Naive thymus-derived CD8-positive, alpha-beta T cell (primary cell): Measurements from ENCODE around the gene CRYL1. TPM values are rescaled to one million over a fixed set of nuclear protein-coding genes. Genes with fewer than 3 reads are reported as not detected.
A peak's percentile ranks its signal among the peaks of the same experiment; 100 is the strongest.
"Not testable (repeated sequence)": the region's sequence is repeated elsewhere in the genome, so short reads cannot be mapped to it uniquely, and the experiment has no call there.

Experiments
- ATAC-seq, 2 donors: fragments of 150-1000 bp; cut with Tn5 transposase in 1 of 2; sonication (Bioruptor Pico), chemical (Tn5 transposase) in 1 of 2; 1 replicate in 1 of 2; 2 replicates in 1 of 2; pipeline ENCODE4 v1.10.0; 2021; ENCODE audit warnings: mild to moderate bottlenecking in 2 of 2, moderate library complexity in 2 of 2
- POLR2A ChIA-PET: fragments of 350-600 bp; sonication (Branson Sonifier 250); formaldehyde crosslinking; loops from one replicate; lab custom pipeline; 2021; ENCODE audit warnings: antibody characterized with exemption; lab: Charles Lee
- DNase-seq, 10 donors: peaks; one replicate each; pipeline versions ENCODE4 v3.0.0 to v3.0.0-alpha.2; 2020 to 2022
- H3K27ac Mint-ChIP-seq, 10 donors: one replicate each; pipeline ENCODE4 v1.8.0; 2020 to 2022; ENCODE audit warnings: mild to moderate bottlenecking in 10 of 10, mixed read lengths in 10 of 10, moderate library complexity in 4 of 10, inconsistent platforms in 1 of 10
- H3K27me3 Mint-ChIP-seq, 5 donors: one replicate each; pipeline ENCODE4 v1.8.0; 2021 to 2022; ENCODE audit warnings: mixed read lengths in 5 of 5
- H3K36me3 Mint-ChIP-seq, 3 donors: one replicate each; pipeline ENCODE4 v1.8.0; 2020 to 2022; ENCODE audit warnings: mixed read lengths in 3 of 3, mild to moderate bottlenecking in 2 of 3, inconsistent platforms in 1 of 3
- H3K4me1 Mint-ChIP-seq, 4 donors: one replicate each; pipeline ENCODE4 v1.8.0; 2021 to 2022; ENCODE audit warnings: mixed read lengths in 4 of 4
- H3K4me3 Mint-ChIP-seq, 10 donors: one replicate each; pipeline ENCODE4 v1.8.0; 2020 to 2022; ENCODE audit warnings: mild to moderate bottlenecking in 10 of 10, mixed read lengths in 10 of 10, moderate library complexity in 6 of 10, inconsistent platforms in 1 of 10
- H3K9me3 Mint-ChIP-seq, 9 donors: one replicate each; pipeline ENCODE4 v1.8.0; 2020 to 2022; ENCODE audit warnings: mixed read lengths in 9 of 9, mild to moderate bottlenecking in 3 of 9, inconsistent platforms in 1 of 9, moderate library complexity in 1 of 9
- polyA plus RNA-seq, 3 donors: library from polyadenylated mRNA; unstranded; fragments of 300-500 nt; fragmentation: Illumina TruSeq; gene quantifications; one replicate each; pipeline ENCODE4 v1.2.3, GENCODE V29; 2021
- total RNA-seq, 8 experiments: library from RNA in 2 of 8; stranded (reverse) in 2 of 8; gene quantifications; one replicate each; pipeline ENCODE4 v1.2.3 and lab custom pipeline; 2021 to 2026

CRYL1 gene
- total and polyA plus RNA-seq, 5 experiments from 2014 or later = 13.5 to 38.3 (median 27.8) TPM

GRCh38 chr13:20441056-20441455, 84.6 kb downstream of the CRYL1 start:
- Mint-ChIP-seq H3K27me3 (no peaks in the 10 kb centered on the region), H3K27ac (peak overlapping the region in 2 of 10 donors; percentile 41 to 50), H3K4me1 (peaks cover 0 to 17% (median 10%) of the 10 kb centered on the region in 4 donors), H3K36me3 (peaks cover 0 to 23% (median 3%) of the 10 kb centered on the region in 3 donors), H3K9me3 (peaks cover 0 to 6% (median 2%) of the 10 kb centered on the region in 9 donors), H3K4me3 (no peak overlapping the region)
- DNase-seq (no peak), ATAC-seq (no peak)
- POLR2A ChIA-PET = no interaction called here

GRCh38 chr13:20439261-20439660, 86.4 kb downstream of the CRYL1 start:
- Mint-ChIP-seq H3K4me1 (peaks cover 0 to 19% (median 12%) of the 10 kb centered on the region in 4 donors), H3K4me3 (no peak overlapping the region), H3K9me3 (no peaks in the 10 kb centered on the region), H3K27me3 (no peaks in the 10 kb centered on the region), H3K36me3 (peaks cover 0 to 12% (median 3%) of the 10 kb centered on the region in 3 donors), H3K27ac (no peak overlapping the region)
- POLR2A ChIA-PET = no interaction called here
- ATAC-seq (no peak), DNase-seq (no peak)

- Mint-ChIP-seq H3K4me3 (no peak overlapping the region), H3K9me3 (no peaks in the 10 kb centered on the region), H3K4me1 (peaks cover 0 to 19% (median 12%) of the 10 kb centered on the region in 4 donors), H3K27ac (peak overlapping the region in 1 of 10 donors; percentile 86), H3K36me3 (peaks cover 0 to 12% (median 3%) of the 10 kb centered on the region in 3 donors), H3K27me3 (no peaks in the 10 kb centered on the region)
- ATAC-seq (no peak), DNase-seq (no peak)
- POLR2A ChIA-PET = no interaction called here
These were observed 86.9 kb downstream of the CRYL1 start for GRCh38 chr13:20438801-20439200.

GRCh38 chr13:20436505-20436904, 89.2 kb downstream of the CRYL1 start:
- no peak overlapping the region for H3K4me3 Mint-ChIP-seq
- H3K27ac Mint-ChIP-seq = peak overlapping the region in 2 of 10 donors; percentile 3 to 48
- POLR2A ChIA-PET = no interaction called here
- no peaks in the 10 kb centered on the region for H3K27me3 Mint-ChIP-seq
- peaks cover 0 to 14% (median 5%) of the 10 kb centered on the region in 3 donors for H3K36me3 Mint-ChIP-seq
- peaks cover 0 to 13% (median 4%) of the 10 kb centered on the region in 4 donors for H3K4me1 Mint-ChIP-seq
- DNase-seq (no peak), ATAC-seq (no peak)
- H3K9me3 Mint-ChIP-seq = no peaks in the 10 kb centered on the region

- POLR2A ChIA-PET = no interaction called here
- no peaks in the 10 kb centered on the region for H3K27me3 Mint-ChIP-seq
These were observed 89.9 kb downstream of the CRYL1 start for GRCh38 chr13:20435616-20436368.

GRCh38 chr13:20434210-20434609, 91.4 kb downstream of the CRYL1 start:
- POLR2A ChIA-PET = interaction anchor here (0.6 kb wide), 1 partner anchor 32 kb away, joined by 3 read pairs; no protein-coding TSS in a partner anchor
- H3K9me3 Mint-ChIP-seq, ATAC-seq, DNase-seq, H3K4me3 Mint-ChIP-seq, H3K4me1 Mint-ChIP-seq, H3K27me3 Mint-ChIP-seq: not testable (repeated sequence)
- peaks cover 0 to 34% (median 5%) of the 10 kb centered on the region in 3 donors for H3K36me3 Mint-ChIP-seq
- peak overlapping the region in 4 of 10 donors; percentile 21 to 52 (median 38) for H3K27ac Mint-ChIP-seq

More at GRCh38 chr13:20435616-20436368, 89.9 kb downstream of the CRYL1 start:
- Mint-ChIP-seq H3K27ac (peak overlapping the region in 1 of 10 donors; percentile 48), H3K9me3 (no peaks in the 10 kb centered on the region), H3K36me3 (peaks cover 0 to 20% (median 5%) of the 10 kb centered on the region in 3 donors), H3K4me3 (no peak overlapping the region), H3K4me1 (peaks cover 0 to 13% (median 4%) of the 10 kb centered on the region in 4 donors)
- ATAC-seq = no peak
- DNase-seq = no peak

- no peaks in the 10 kb centered on the region for H3K9me3 Mint-ChIP-seq
- H3K36me3 Mint-ChIP-seq = peaks cover 0 to 31% (median 6%) of the 10 kb centered on the region in 3 donors
- no peak for ATAC-seq
- DNase-seq = no peak
- H3K4me3 Mint-ChIP-seq = no peak overlapping the region
- H3K27me3 Mint-ChIP-seq = no peaks in the 10 kb centered on the region
- POLR2A ChIA-PET = interaction anchor here (0.6 kb wide), 1 partner anchor 438 kb away, joined by 4 read pairs; no protein-coding TSS in a partner anchor
- peak overlapping the region in 1 of 10 donors; percentile 44 for H3K27ac Mint-ChIP-seq
- H3K4me1 Mint-ChIP-seq = peaks cover 0 to 7% (median under 1%) of the 10 kb centered on the region in 4 donors
These were observed 93.8 kb downstream of the CRYL1 start for GRCh38 chr13:20431687-20432384.

- no peak for ATAC-seq
- Mint-ChIP-seq H3K9me3 (no peaks in the 10 kb centered on the region), H3K27me3 (no peaks in the 10 kb centered on the region), H3K27ac (no peak overlapping the region), H3K4me3 (no peak overlapping the region), H3K4me1 (peaks cover 0 to 7% (median 3%) of the 10 kb centered on the region in 4 donors), H3K36me3 (peaks cover 0 to 34% (median 12%) of the 10 kb centered on the region in 3 donors)
- DNase-seq = no peak
- POLR2A ChIA-PET = no interaction called here
These were observed 94.6 kb downstream of the CRYL1 start for GRCh38 chr13:20431080-20431479.

- DNase-seq (no peak), ATAC-seq (no peak)
- Mint-ChIP-seq H3K27me3 (no peaks in the 10 kb centered on the region), H3K36me3 (peaks cover 0 to 39% (median 12%) of the 10 kb centered on the region in 3 donors), H3K27ac (peak overlapping the region in 1 of 10 donors; percentile 86), H3K9me3 (no peaks in the 10 kb centered on the region), H3K4me3 (no peak overlapping the region), H3K4me1 (peaks cover 0 to 11% (median 4%) of the 10 kb centered on the region in 4 donors)
- POLR2A ChIA-PET = no interaction called here
These were observed 95.4 kb downstream of the CRYL1 start for GRCh38 chr13:20430296-20430695.

- H3K36me3 Mint-ChIP-seq = peaks cover 0 to 45% (median 15%) of the 10 kb centered on the region in 3 donors
- H3K4me1 Mint-ChIP-seq = peaks cover 0 to 16% (median 3%) of the 10 kb centered on the region in 4 donors
- peak overlapping the region in 1 of 10 donors; percentile 16 for H3K27ac Mint-ChIP-seq
- H3K27me3 Mint-ChIP-seq = no peaks in the 10 kb centered on the region
- DNase-seq = no peak
- ATAC-seq = no peak
- H3K4me3 Mint-ChIP-seq = no peak overlapping the region
- POLR2A ChIA-PET = no interaction called here
- no peaks in the 10 kb centered on the region for H3K9me3 Mint-ChIP-seq
These were observed 96.0 kb downstream of the CRYL1 start for GRCh38 chr13:20429682-20430081.

- no peaks in the 10 kb centered on the region for H3K9me3 Mint-ChIP-seq
- H3K27me3 Mint-ChIP-seq = no peaks in the 10 kb centered on the region
- H3K27ac Mint-ChIP-seq = peak overlapping the region in 3 of 10 donors; percentile 37 to 72 (median 57)
- H3K4me3 Mint-ChIP-seq = no peak overlapping the region
- POLR2A ChIA-PET = no interaction called here
- DNase-seq (no peak), ATAC-seq (no peak)
- peaks cover 0 to 45% (median 15%) of the 10 kb centered on the region in 3 donors for H3K36me3 Mint-ChIP-seq
- peaks cover 0 to 16% (median under 1%) of the 10 kb centered on the region in 4 donors for H3K4me1 Mint-ChIP-seq
These were observed 96.7 kb downstream of the CRYL1 start for GRCh38 chr13:20428666-20429644.
